Smooth muscle cell (in vitro differentiated cells): Measurements from ENCODE around the gene ADK. TPM values are rescaled to one million over a fixed set of nuclear protein-coding genes. Genes with fewer than 3 reads are reported as not detected.

Source experiments
- DNase-seq: peaks from one replicate; lab custom pipeline; 2025; ENCODE audit not compliant: unreplicated experiment; lab: John Stamatoyannopoulos, UW
- H2AFZ ChIP-seq: fragments of 200-600 bp; sonication (generic); 2 replicates; pipeline ENCODE4 v1.6.0; 2016; ENCODE audit warnings: antibody characterized with exemption, low read depth, mild to moderate bottlenecking
- H3F3A ChIP-seq: fragments of 200-600 bp; sonication (generic); 2 replicates; pipeline ENCODE4 v1.6.0; 2017; ENCODE audit warnings: antibody characterized with exemption, low read depth
- H3K27ac ChIP-seq: fragments of 200-600 bp; sonication (generic); 2 replicates; pipeline ENCODE4 v1.5.1; 2016; ENCODE audit warnings: low read depth, mild to moderate bottlenecking
- H3K27me3 ChIP-seq: fragments of 200-600 bp; sonication (generic); 2 replicates; pipeline ENCODE4 v1.6.1; 2016; ENCODE audit warnings: low read depth, mild to moderate bottlenecking
- H3K36me3 ChIP-seq: fragments of 200-600 bp; sonication (generic); 2 replicates; pipeline ENCODE4 v1.5.1; 2016; ENCODE audit warnings: low read depth
- H3K4me1 ChIP-seq: fragments of 200-600 bp; sonication (generic); 2 replicates; pipeline ENCODE4 v1.5.1; 2016; ENCODE audit warnings: low read depth
- H3K4me2 ChIP-seq: fragments of 200-600 bp; sonication (generic); 2 replicates; pipeline ENCODE4 v1.6.0; 2016; ENCODE audit warnings: mild to moderate bottlenecking
- H3K4me3 ChIP-seq: fragments of 200-600 bp; sonication (generic); 2 replicates; pipeline ENCODE4 v1.5.1; 2016; ENCODE audit warnings: mild to moderate bottlenecking
- H3K79me2 ChIP-seq: fragments of 200-600 bp; sonication (generic); 2 replicates; pipeline ENCODE4 v1.6.0; 2016; ENCODE audit warnings: low read depth, mild to moderate bottlenecking
- H3K9ac ChIP-seq: fragments of 200-600 bp; sonication (generic); 2 replicates; pipeline ENCODE4 v1.6.0; 2016; ENCODE audit warnings: low read depth
- H3K9me3 ChIP-seq: fragments of 200-600 bp; sonication (generic); replicated peaks from 2 replicates; pipeline ENCODE4 v1.5.1; 2016; ENCODE audit warnings: low read depth
- H4K20me1 ChIP-seq: fragments of 200-600 bp; sonication (generic); 2 replicates; pipeline ENCODE4 v1.6.0; 2016; ENCODE audit warnings: low read depth
- WGBS: methylation state at CpG from one replicate; pipeline ENCODE4 v1.1.7; 2016; ENCODE audit warnings: low lambda C conversion rate; 5-methylcytosine and 5-hydroxymethylcytosine counted together
- polyA plus RNA-seq: library from polyadenylated mRNA; unstranded; fragments of >200 nt; fragmentation: Nextera tagmentation; extraction: Ambion mirVana; gene quantifications from 2 replicates; pipeline ENCODE4 v1.2.1, GENCODE V29; 2016
- total RNA-seq: library from RNA; depleted of rRNA; stranded (reverse); fragments of >200 nt; gene quantifications from 2 replicates; pipeline ENCODE4 v1.2.3, GENCODE V29; 2014
- TF ChIP-seq, protein P1 (sequence below): fragments of 200-600 bp; sonication (generic); IDR thresholded peaks from 2 replicates; pipeline ENCODE4 v1.5.1; 2017; ENCODE audit warnings: borderline replicate concordance, mild to moderate bottlenecking, antibody characterized with exemption; ENCODE audit not compliant: insufficient read depth, poor library complexity, severe bottlenecking

The ADK gene
- total and polyA plus RNA-seq, 2 experiments from 2014 or later = 19.4 to 25.1 TPM

GRCh38 chr10:74111799-74112198 is 39.2 kb upstream of the ADK start:
- TF ChIP-seq, protein P1, sequence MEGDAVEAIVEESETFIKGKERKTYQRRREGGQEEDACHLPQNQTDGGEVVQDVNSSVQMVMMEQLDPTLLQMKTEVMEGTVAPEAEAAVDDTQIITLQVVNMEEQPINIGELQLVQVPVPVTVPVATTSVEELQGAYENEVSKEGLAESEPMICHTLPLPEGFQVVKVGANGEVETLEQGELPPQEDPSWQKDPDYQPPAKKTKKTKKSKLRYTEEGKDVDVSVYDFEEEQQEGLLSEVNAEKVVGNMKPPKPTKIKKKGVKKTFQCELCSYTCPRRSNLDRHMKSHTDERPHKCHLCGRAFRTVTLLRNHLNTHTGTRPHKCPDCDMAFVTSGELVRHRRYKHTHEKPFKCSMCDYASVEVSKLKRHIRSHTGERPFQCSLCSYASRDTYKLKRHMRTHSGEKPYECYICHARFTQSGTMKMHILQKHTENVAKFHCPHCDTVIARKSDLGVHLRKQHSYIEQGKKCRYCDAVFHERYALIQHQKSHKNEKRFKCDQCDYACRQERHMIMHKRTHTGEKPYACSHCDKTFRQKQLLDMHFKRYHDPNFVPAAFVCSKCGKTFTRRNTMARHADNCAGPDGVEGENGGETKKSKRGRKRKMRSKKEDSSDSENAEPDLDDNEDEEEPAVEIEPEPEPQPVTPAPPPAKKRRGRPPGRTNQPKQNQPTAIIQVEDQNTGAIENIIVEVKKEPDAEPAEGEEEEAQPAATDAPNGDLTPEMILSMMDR = no peak
- H3K4me3 ChIP-seq = no peak overlapping the region
- H3K27me3 ChIP-seq = no peaks in the 10 kb centered on the region
- H3K79me2 ChIP-seq = peaks cover 28% of the 10 kb centered on the region
- DNase-seq = no peak
- H4K20me1 ChIP-seq = peaks cover 96% of the 10 kb centered on the region
- H3K4me2 ChIP-seq = no peak overlapping the region
- H3K27ac ChIP-seq = no peak overlapping the region
- H3K36me3 ChIP-seq = peaks cover 41% of the 10 kb centered on the region
- no peaks in the 10 kb centered on the region for H3K9me3 ChIP-seq
- no peaks in the 10 kb centered on the region for H3K4me1 ChIP-seq
- 96% methylated on average over 14 of the region's 14 CpGs for WGBS
- no peak overlapping the region for H2AFZ ChIP-seq
- H3F3A ChIP-seq = peaks cover 39% of the 10 kb centered on the region
- H3K9ac ChIP-seq = no peak overlapping the region

DNA sequence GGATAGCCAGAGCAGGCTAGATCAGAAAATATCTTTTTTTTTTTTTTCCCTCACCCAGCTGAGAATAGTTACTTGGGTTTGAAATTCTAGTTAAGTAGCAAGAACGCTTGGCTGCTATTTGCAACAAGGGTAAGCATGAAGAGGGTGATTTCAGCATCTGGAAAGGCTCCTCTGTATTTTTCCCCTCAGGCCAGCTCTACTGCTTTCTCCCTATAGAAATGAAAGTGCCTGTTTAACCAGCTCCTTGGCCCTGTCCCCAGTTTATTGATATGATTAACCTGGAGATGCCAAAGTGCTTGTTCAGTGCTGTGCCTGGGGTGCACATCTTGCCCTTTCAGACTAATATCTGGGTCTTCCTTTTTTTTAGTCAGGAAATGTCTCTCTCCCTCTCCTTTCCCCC is 37.5 kb upstream of the ADK start:
- no peaks in the 10 kb centered on the region for H3K4me1 ChIP-seq
- H3F3A ChIP-seq = peaks cover 47% of the 10 kb centered on the region
- WGBS = 87% methylated on average over 1 of the region's 1 CpG
- no peaks in the 10 kb centered on the region for H3K27me3 ChIP-seq
- no peak overlapping the region for H2AFZ ChIP-seq
- DNase-seq = no peak
- H3K9ac ChIP-seq = no peak overlapping the region
- H4K20me1 ChIP-seq = peaks cover 94% of the 10 kb centered on the region
- H3K4me3 ChIP-seq = no peak overlapping the region
- peaks cover 21% of the 10 kb centered on the region for H3K79me2 ChIP-seq
- H3K27ac ChIP-seq = peak overlapping the region; percentile 27
- H3K36me3 ChIP-seq = peaks cover 30% of the 10 kb centered on the region
- no peaks in the 10 kb centered on the region for H3K9me3 ChIP-seq
- TF ChIP-seq, protein P1 = no peak
- H3K4me2 ChIP-seq = no peak overlapping the region

DNA sequence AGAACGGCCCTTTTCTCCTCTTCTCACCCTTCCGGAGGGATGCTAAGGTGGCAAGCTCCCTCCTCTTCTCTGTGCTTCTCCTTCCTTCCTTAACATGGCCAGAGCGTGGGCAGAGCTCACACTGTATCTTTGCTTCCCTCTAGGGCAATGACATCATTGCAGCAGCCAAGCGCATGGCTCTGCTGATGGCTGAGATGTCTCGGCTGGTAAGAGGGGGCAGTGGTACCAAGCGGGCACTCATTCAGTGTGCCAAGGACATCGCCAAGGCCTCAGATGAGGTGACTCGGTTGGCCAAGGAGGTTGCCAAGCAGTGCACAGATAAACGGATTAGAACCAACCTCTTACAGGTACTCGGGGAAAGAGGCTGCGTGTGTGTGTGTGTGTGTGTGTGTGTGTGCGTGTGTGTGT is 37.0 kb upstream of the ADK start:
- H3K4me1 ChIP-seq = no peaks in the 10 kb centered on the region
- peaks cover 47% of the 10 kb centered on the region for H3F3A ChIP-seq
- H3K27me3 ChIP-seq = no peaks in the 10 kb centered on the region
- TF ChIP-seq, protein P1 = no peak
- H2AFZ ChIP-seq = no peak overlapping the region
- peaks cover 94% of the 10 kb centered on the region for H4K20me1 ChIP-seq
- 90% methylated on average over 12 of the region's 12 CpGs for WGBS
- no peak overlapping the region for H3K27ac ChIP-seq
- no peak for DNase-seq
- H3K4me2 ChIP-seq = no peak overlapping the region
- peaks cover 21% of the 10 kb centered on the region for H3K79me2 ChIP-seq
- H3K9ac ChIP-seq = no peak overlapping the region
- peaks cover 30% of the 10 kb centered on the region for H3K36me3 ChIP-seq
- no peak overlapping the region for H3K4me3 ChIP-seq
- no peaks in the 10 kb centered on the region for H3K9me3 ChIP-seq

GRCh38 chr10:74117738-74118137 is 33.3 kb upstream of the ADK start:
- Histone ChIP-seq H3K9ac (no peak overlapping the region), H3K27me3 (no peaks in the 10 kb centered on the region), H3K79me2 (no peaks in the 10 kb centered on the region), H3K4me2 (no peak overlapping the region), H3K4me1 (no peaks in the 10 kb centered on the region), H3K9me3 (no peaks in the 10 kb centered on the region), H3K4me3 (no peak overlapping the region), H4K20me1 (peaks cover 88% of the 10 kb centered on the region), H2AFZ (no peak overlapping the region), H3K27ac (peak overlapping the region; percentile 18), H3F3A (peaks cover 38% of the 10 kb centered on the region), H3K36me3 (peaks cover 26% of the 10 kb centered on the region)
- 95% methylated on average over 4 of the region's 4 CpGs for WGBS
- TF ChIP-seq, protein P1 = no peak
- no peak for DNase-seq
